Placental epithelial cell (primary cell): Measurements from ENCODE around the gene TBC1D12. TPM values are rescaled to one million over a fixed set of nuclear protein-coding genes. Genes with fewer than 3 reads are reported as not detected.

Source experiments
- total RNA-seq: library from RNA; depleted of rRNA; stranded (reverse); fragments of >200 nt; gene quantifications from 2 replicates; pipeline ENCODE4 v1.2.3, GENCODE V29; 2012

TBC1D12 gene
- 10.2 and 10.3 TPM in 2 replicates for total RNA-seq

GRCh38 chr10:94402204-94402842 lies at the start of gene TBC1D12:
TBC1D12 (plus strand) TSS chr10:94402541; CDS start chr10:94402614, 73 bp downstream.

DNA sequence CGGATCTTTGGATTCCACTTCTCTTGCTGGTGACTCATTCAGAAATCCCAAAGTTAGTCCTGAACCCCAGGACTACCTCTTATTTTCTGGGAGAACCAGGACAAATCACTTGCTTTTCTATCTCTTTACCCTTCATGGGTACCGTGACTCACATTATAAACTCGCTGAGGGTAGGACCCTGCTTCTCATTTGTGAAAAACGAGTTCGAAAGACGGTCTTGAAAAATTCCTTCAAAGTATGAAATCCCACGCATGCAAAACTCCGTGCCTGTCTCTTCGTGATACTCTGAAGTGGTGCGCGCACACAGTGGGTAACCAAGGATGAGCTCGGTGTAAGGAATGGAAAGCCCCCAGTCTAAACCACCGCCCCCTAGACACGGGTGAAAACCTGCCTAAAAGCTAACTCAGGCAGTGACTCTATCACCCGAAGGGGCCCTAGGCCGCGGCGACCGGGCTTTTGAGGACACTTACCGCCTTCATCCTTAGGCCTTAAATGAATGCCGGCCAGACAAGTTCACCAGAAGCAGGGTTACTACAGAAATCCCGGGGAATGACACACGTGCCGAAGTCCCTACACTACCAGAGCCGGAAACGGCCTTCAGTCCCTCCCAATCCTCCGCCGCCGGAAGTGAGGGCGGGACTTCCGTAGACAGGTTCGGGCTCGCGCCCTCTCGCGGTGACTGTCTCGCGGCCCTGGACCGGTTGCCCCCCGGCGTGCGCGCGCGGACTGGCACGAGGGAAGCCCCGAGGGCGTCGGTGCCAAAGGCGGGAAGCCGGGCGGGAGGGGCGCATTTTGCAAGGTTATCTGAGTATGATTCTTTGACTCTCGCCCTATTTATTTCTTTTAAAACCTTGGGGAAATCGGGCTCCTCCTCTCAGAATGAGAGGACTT lies 39.7 kb upstream of the TBC1D12 start, which contains the start of gene NOC3L:
NOC3L (minus strand) TSS at position 580 of the 891 bp plus-strand sequence; CDS start at position 479, 101 bp downstream.

DNA sequence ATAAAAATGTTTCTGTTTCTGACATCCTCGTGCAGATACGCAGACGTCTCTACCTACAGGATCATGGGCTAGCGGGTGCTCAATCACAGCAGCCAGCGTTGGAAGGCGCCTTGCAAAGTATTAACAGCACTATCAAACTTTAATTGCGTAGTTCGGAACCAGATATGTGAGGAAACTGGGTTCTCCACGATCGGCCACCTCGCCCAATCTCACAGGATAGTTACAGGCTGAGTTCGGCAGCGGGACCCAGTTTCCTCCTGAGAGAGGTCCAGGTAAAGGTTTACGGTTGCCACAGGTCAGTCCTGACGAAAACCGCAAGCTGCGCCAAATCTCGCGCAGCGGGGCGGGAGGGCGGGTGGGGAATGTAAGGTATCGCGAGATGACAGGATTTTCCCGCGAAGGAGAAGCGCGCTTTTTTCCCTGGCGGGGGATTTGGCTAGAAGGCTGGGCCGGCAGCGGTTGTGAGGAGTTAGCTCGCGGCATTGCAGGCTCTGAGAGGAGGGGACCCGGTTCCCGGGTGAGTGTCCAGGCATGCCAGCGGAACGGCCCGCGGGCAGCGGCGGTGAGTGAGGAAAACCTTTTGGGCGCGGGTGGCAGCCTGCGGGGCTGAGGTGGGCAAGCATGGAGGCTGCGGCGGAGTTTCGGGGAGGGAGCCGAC lies 143.2 kb downstream of the TBC1D12 start, which contains the start of gene HELLS:
HELLS (plus strand) TSS at position 398 of the 658 bp plus-strand sequence; CDS start at position 532, 134 bp downstream.

Other genes with a start within 250 kb of the TBC1D12 start
- gene NOC3L, start 39.6 kb upstream of the TBC1D12 start, total RNA-seq, result 9.4 and 11.1 TPM in 2 replicates
- 14.4 and 15.7 TPM in 2 replicates for gene HELLS, start 143.2 kb downstream of the TBC1D12 start, total RNA-seq